ENCODE results near the gene OLA1. TPM values are rescaled to one million over a fixed set of nuclear protein-coding genes. Genes with fewer than 3 reads are reported as not detected.

Gene OLA1
- total RNA-seq, 1 donor from 2014 or later, result 323 TPM

DNA sequence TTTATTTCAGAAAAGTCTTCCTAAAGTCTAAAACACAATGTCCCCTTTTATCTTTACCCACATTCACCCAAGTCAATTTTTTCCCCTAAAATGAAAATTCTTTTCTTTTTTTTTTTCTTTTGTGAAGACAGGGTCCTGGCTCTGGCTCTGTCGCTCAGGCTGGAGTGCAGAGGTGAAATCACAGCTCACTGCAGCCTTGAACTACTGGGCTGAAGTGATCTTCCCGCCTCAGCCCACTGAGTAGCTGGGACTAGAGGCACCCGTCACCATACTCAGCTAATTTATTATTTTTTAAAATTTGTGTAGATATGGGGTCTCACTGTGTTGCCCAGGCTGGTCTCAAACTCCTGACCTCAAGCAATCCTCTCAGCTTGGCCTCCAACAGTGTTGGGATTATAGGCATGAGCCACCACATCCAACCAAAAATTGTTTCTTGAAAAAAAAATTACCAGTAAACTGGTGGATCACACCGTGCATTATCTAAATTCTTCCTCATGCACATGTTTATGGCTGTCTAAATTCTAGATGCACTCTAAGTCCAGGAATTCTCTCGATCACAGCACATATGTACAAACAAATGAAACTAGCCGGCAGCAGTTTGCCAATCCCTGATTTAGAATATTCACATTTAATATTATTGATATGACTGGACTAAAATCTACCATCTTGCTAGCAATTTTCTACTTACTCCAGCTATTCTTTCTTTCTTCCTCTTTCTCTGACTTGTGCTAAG, 56.8 kb downstream of the OLA1 start:
- Mint-ChIP-seq H3K4me3 (no peak overlapping the region), H3K4me1 (no peaks in the 10 kb centered on the region), H3K36me3 (peaks cover 28% of the 10 kb centered on the region), H3K27ac (no peak overlapping the region), H3K9me3 (peaks cover 8% of the 10 kb centered on the region), H3K27me3 (ENCODE audit: insufficient read depth, low read depth) (no peaks in the 10 kb centered on the region)
- no peaks in the 10 kb centered on the region for H3K36me3 ChIP-seq
- no peak overlapping the region for H2AFZ ChIP-seq (replicated peaks)
- peaks cover 18% of the 10 kb centered on the region for H4K20me1 ChIP-seq (ENCODE audit: low read depth)
- DNase-seq (ENCODE audit: low spot score), result no peak
- H3K4me2 ChIP-seq, result no peak overlapping the region
- no peak for TF ChIP-seq EZH2 (IDR thresholded peaks at IDR 0.05)
- TF ChIP-seq, protein P1, sequence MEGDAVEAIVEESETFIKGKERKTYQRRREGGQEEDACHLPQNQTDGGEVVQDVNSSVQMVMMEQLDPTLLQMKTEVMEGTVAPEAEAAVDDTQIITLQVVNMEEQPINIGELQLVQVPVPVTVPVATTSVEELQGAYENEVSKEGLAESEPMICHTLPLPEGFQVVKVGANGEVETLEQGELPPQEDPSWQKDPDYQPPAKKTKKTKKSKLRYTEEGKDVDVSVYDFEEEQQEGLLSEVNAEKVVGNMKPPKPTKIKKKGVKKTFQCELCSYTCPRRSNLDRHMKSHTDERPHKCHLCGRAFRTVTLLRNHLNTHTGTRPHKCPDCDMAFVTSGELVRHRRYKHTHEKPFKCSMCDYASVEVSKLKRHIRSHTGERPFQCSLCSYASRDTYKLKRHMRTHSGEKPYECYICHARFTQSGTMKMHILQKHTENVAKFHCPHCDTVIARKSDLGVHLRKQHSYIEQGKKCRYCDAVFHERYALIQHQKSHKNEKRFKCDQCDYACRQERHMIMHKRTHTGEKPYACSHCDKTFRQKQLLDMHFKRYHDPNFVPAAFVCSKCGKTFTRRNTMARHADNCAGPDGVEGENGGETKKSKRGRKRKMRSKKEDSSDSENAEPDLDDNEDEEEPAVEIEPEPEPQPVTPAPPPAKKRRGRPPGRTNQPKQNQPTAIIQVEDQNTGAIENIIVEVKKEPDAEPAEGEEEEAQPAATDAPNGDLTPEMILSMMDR (IDR thresholded peaks at IDR 0.05), result no peak
- TF ChIP-seq EZH2phosphoT487 (IDR thresholded peaks at IDR 0.05), result no peak
- H3K27me3 ChIP-seq, result no peaks in the 10 kb centered on the region
- H3F3A ChIP-seq (ENCODE audit: low read depth), result no peaks in the 10 kb centered on the region
- H3K4me1 ChIP-seq, result no peaks in the 10 kb centered on the region
- peaks cover 63% of the 10 kb centered on the region for H3K79me2 ChIP-seq (ENCODE audit: low read depth)
- no peak overlapping the region for H3K4me3 ChIP-seq
- H3K9ac ChIP-seq, result no peak overlapping the region
- H3K27ac ChIP-seq, result no peak overlapping the region
- H3K9me3 ChIP-seq (ENCODE audit: low read depth), result no peaks in the 10 kb centered on the region

DNA sequence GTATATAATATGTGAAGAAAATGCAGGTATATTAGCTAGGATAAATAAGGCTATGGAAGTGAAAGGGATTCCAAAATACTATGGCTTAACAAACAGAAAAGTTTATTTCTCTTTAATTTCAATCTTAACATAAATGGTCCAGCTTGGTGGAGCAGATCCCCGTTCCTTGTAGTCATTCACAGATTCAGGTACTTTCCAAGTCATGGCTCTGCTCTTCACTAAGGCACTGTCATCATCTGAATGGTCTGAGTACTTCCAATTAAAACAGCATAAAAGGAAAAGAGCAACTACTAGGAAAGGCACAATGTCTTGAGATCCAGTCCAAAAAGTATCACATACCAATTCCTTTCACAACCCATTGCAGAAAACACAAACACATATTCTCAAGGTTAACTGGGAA, 63.4 kb downstream of the OLA1 start:
- H2AFZ ChIP-seq (replicated peaks), result no peak overlapping the region
- H4K20me1 ChIP-seq (ENCODE audit: low read depth), result peaks cover 31% of the 10 kb centered on the region
- Mint-ChIP-seq H3K27ac (no peak overlapping the region), H3K27me3 (ENCODE audit: insufficient read depth, low read depth) (no peaks in the 10 kb centered on the region), H3K4me3 (no peak overlapping the region), H3K9me3 (no peaks in the 10 kb centered on the region), H3K36me3 (peaks cover 15% of the 10 kb centered on the region), H3K4me1 (peaks cover 7% of the 10 kb centered on the region)
- H3K27me3 ChIP-seq, result no peaks in the 10 kb centered on the region
- H3F3A ChIP-seq (ENCODE audit: low read depth), result peaks cover 10% of the 10 kb centered on the region
- no peak overlapping the region for H3K9ac ChIP-seq
- TF ChIP-seq, protein P1 (IDR thresholded peaks at IDR 0.05), result no peak
- TF ChIP-seq EZH2phosphoT487 (IDR thresholded peaks at IDR 0.05) (no peak), EZH2 (IDR thresholded peaks at IDR 0.05) (no peak)
- H3K4me2 ChIP-seq, result no peak overlapping the region
- no peak overlapping the region for H3K27ac ChIP-seq
- no peaks in the 10 kb centered on the region for H3K36me3 ChIP-seq
- DNase-seq (ENCODE audit: low spot score), result no peak
- no peak overlapping the region for H3K4me3 ChIP-seq
- peaks cover 86% of the 10 kb centered on the region for H3K79me2 ChIP-seq (ENCODE audit: low read depth)
- H3K9me3 ChIP-seq (ENCODE audit: low read depth), result no peaks in the 10 kb centered on the region
- H3K4me1 ChIP-seq, result peaks cover 16% of the 10 kb centered on the region

DNA sequence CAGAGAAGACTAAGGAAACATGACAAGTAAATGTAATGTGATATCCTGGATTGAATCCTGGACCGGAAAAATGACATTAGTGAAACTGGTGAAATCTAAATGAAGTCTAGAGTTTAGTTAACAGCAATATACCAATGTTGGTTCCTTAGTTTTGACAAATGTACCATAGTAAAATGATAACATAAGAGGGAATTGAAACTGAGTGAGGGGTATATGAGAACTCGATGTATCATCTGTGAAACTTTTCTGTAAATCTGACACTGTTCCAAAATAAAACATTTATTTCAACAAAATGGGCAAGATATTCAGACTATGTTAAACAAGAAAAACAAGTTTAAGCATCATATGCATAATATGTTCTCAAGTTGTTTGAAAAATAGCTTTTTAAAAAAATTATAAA, 63.8 kb downstream of the OLA1 start:
- H3K79me2 ChIP-seq (ENCODE audit: low read depth), result peaks cover 86% of the 10 kb centered on the region
- TF ChIP-seq, protein P1 (IDR thresholded peaks at IDR 0.05), result no peak
- TF ChIP-seq EZH2 (IDR thresholded peaks at IDR 0.05) (no peak), EZH2phosphoT487 (IDR thresholded peaks at IDR 0.05) (no peak)
- H3K4me3 Mint-ChIP-seq, result no peak overlapping the region

More for the DNA sequence above, 63.8 kb downstream of the OLA1 start:
- no peak overlapping the region for H3K4me3 ChIP-seq
- H3K36me3 Mint-ChIP-seq, result peaks cover 15% of the 10 kb centered on the region
- no peaks in the 10 kb centered on the region for H3K9me3 ChIP-seq (ENCODE audit: low read depth)
- no peaks in the 10 kb centered on the region for H3K36me3 ChIP-seq
- peaks cover 16% of the 10 kb centered on the region for H3K4me1 ChIP-seq
- H3K27me3 ChIP-seq, result no peaks in the 10 kb centered on the region
- peaks cover 28% of the 10 kb centered on the region for H4K20me1 ChIP-seq (ENCODE audit: low read depth)
- no peak overlapping the region for H3K4me2 ChIP-seq
- H3K4me1 Mint-ChIP-seq, result peaks cover 7% of the 10 kb centered on the region
- no peak overlapping the region for H3K27ac ChIP-seq
- H2AFZ ChIP-seq (replicated peaks), result no peak overlapping the region
- DNase-seq (ENCODE audit: low spot score), result no peak
- H3K27ac Mint-ChIP-seq, result no peak overlapping the region
- H3F3A ChIP-seq (ENCODE audit: low read depth), result peaks cover 10% of the 10 kb centered on the region
- no peaks in the 10 kb centered on the region for H3K27me3 Mint-ChIP-seq (ENCODE audit: insufficient read depth, low read depth)
- no peaks in the 10 kb centered on the region for H3K9me3 Mint-ChIP-seq
- H3K9ac ChIP-seq, result no peak overlapping the region

Data from neural progenitor cell (in vitro differentiated cells).